ENCODE measurements around the gene KRTAP10-8. TPM values are rescaled to one million over a fixed set of nuclear protein-coding genes. Genes with fewer than 3 reads are reported as not detected.

The KRTAP10-8 gene
- total and polyA plus RNA-seq, 4 experiments from 2014 or later: not detected

DNA sequence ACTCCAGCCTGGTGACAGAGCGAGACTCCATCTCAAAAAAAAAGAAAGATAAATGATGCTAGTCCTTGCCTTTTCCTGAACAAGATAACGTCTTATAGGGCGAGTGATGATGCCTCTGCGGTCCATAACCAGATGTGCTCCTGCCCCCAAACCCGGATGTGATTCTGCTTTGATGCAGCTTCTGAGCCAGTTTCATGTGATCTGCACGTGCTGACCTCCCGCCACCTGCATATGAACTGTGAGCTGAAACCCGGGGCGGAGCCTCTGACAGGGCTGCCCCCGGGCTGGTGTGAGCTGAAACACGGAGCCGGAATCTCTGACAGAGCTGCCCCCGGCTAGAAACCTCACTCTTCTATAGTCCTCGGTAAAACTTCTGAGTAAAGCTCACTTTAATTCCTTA lies 41.2 kb downstream of the KRTAP10-8 start:
- Histone ChIP-seq H3K27ac (ENCODE audit: low read depth, low read length) (no peak overlapping the region), H3K4me1 (ENCODE audit: insufficient read depth, low read length) (peaks cover 48% of the 10 kb centered on the region), H3K36me3 (ENCODE audit: insufficient read depth, low read length) (no peaks in the 10 kb centered on the region), H3K9me3 (ENCODE audit: control insufficient read depth in 1 of 2, low read length in 2 of 2) (peaks cover 3 to 4% of the 10 kb centered on the region in 2 donors), H3K27me3 (ENCODE audit: insufficient read depth, low read length) (no peaks in the 10 kb centered on the region), H3K4me3 (ENCODE audit: low read length in 2 of 2) (no peak overlapping the region)
- Mint-ChIP-seq H3K9me3 (peaks cover 2 to 39% (median 25%) of the 10 kb centered on the region in 8 donors), H3K36me3 (peaks cover 14 to 17% of the 10 kb centered on the region in 2 donors), H3K4me1 (peaks cover 35 to 52% (median 43%) of the 10 kb centered on the region in 4 donors), H3K27me3 (no peaks in the 10 kb centered on the region), H3K4me3 (no peak overlapping the region), H3K27ac (peak overlapping the region; percentile 74 to 97 (median 95))
- intact Hi-C loops (cut with micrococcal nuclease): no loop called here
- peak in 1 of 5 donors; percentile 21 for DNase-seq
- ChIA-PET CTCF (ENCODE audit: partially characterized antibody) (interaction anchor here (0.9 to 1.6 kb wide), 7 partner anchors 17 to 142 kb away, joined by 3 to 10 read pairs (median 4); no protein-coding TSS in a partner anchor), POLR2A (ENCODE audit: partially characterized antibody) (interaction anchor here (0.7 to 3.6 kb wide), 4 partner anchors 27 to 143 kb away, joined by 3 to 29 read pairs (median 4); partner anchors contain the start of gene KRTAP10-9)

DNA sequence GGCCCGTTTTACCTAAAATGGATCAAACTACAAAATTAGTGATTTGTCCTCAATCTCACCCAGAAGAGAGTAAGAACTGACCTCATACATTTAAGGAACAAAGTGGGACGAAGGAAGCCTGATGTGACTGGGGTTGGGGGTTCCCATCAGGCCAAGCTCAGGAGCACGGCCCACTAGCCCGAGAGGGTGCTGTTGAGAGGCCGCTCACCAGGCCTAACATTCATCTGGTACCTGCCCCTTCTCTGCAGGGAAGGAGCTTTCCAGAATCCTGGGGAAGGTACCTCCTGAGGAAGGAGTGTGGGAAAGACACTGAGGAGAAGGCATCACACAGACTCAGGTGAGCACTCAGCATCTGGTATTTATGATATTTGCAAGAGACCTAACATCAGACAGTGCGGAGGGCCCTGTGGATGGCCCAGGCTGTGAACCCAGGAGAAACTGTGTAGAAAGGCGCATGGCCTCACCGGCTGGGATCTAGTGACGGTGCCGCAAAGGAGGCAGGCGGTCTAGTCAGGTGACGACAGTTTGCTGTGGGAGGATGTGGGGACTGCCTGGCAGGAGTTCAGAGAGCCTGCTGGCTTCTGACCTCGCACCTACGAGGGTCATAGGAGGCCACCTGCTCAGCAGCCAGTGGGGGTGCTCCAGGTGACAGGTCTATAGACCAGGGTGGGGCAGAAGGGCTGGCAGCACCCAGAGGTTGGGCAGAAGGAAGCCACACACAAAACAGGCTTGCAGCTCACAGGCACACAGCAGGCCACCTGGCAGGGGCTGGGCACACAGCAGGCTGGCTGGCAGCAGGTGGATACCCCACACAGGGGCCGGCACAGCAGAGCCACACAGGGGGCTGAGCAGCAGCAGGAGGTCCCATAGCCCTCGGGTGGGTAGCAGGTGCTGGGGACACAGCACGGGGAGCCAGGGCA lies 42.0 kb downstream of the KRTAP10-8 start:
- intact Hi-C loops (cut with micrococcal nuclease): no loop called here

DNA sequence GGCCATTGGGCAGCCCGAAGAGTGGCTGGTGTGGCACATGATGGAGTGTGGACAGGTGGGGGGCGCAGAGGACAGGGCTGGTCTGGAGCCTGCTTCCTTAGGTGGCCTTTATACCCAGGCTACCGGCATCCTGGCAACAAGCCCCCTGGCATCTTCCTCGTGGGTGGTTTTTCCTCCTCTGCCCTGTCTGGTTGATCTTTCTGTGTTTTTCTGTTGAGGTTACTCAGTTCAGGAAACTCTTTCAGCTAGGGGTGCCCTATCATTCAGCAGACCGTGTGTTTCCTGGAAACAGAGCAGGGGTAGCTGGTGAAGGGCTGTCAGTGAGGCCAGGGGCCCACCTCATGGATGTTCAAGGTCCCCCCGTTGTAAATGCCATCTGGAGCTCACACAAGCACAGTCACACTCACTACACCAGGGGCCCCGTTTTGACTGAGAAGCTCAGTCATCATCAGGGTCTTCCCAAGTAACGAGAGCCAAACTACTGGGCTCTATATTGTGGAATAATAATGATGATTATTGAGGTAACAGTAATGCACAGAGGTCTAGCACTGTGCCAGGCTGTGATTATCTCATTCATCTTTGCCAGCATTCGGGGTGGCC lies 42.8 kb downstream of the KRTAP10-8 start, which contains the start of gene KRTAP12-4:
Gene KRTAP12-4 (minus strand): TSS at position 84 of the 600 bp plus-strand sequence. CDS start 45 bp downstream, at position 39.
- Histone ChIP-seq H3K27me3 (ENCODE audit: insufficient read depth, low read length) (no peaks in the 10 kb centered on the region), H3K9me3 (ENCODE audit: control insufficient read depth in 1 of 2, low read length in 2 of 2) (peaks cover 3 to 4% of the 10 kb centered on the region in 2 donors), H3K4me3 (ENCODE audit: low read length in 2 of 2) (peak within 1 kb of the TSS in 1 of 2 donors; percentile 16), H3K4me1 (ENCODE audit: insufficient read depth, low read length) (peaks cover 64% of the 10 kb centered on the region), H3K27ac (ENCODE audit: low read depth, low read length) (peak within 1 kb of the TSS; percentile 45), H3K36me3 (ENCODE audit: insufficient read depth, low read length) (no peaks in the 10 kb centered on the region)
- Mint-ChIP-seq H3K27me3 (no peaks in the 10 kb centered on the region), H3K27ac (peak within 1 kb of the TSS; percentile 87 to 97 (median 95)), H3K36me3 (peaks cover 14 to 17% of the 10 kb centered on the region in 2 donors), H3K4me1 (peaks cover 50 to 67% (median 57%) of the 10 kb centered on the region in 4 donors), H3K9me3 (peaks cover 2 to 39% (median 25%) of the 10 kb centered on the region in 8 donors), H3K4me3 (peak within 1 kb of the TSS; percentile 15 to 87 (median 66))
- POLR2A ChIA-PET (ENCODE audit: partially characterized antibody): interaction anchor here (1.1 to 3.6 kb wide), 4 partner anchors 36 to 277 kb away, joined by 3 to 29 read pairs (median 4); no protein-coding TSS in a partner anchor
- CTCF ChIA-PET (ENCODE audit: partially characterized antibody): interaction anchor here (0.8 to 1.8 kb wide), 3 partner anchors 32 to 87 kb away, joined by 3 to 8 read pairs (median 7); no protein-coding TSS in a partner anchor
- intact Hi-C loops (cut with micrococcal nuclease): no loop called here
- DNase-seq: no peak

More for the DNA sequence above, 42.0 kb downstream of the KRTAP10-8 start:
- Histone ChIP-seq H3K4me1 (ENCODE audit: insufficient read depth, low read length) (peaks cover 56% of the 10 kb centered on the region), H3K27me3 (ENCODE audit: insufficient read depth, low read length) (no peaks in the 10 kb centered on the region), H3K36me3 (ENCODE audit: insufficient read depth, low read length) (no peaks in the 10 kb centered on the region), H3K9me3 (ENCODE audit: control insufficient read depth in 1 of 2, low read length in 2 of 2) (peaks cover 3 to 4% of the 10 kb centered on the region in 2 donors), H3K4me3 (ENCODE audit: low read length in 2 of 2) (peak overlapping the region in 1 of 2 donors; percentile 16), H3K27ac (ENCODE audit: low read depth, low read length) (peak overlapping the region; percentile 45)
- CTCF ChIA-PET (ENCODE audit: partially characterized antibody): interaction anchor here (0.8 to 1.6 kb wide), 9 partner anchors 16 to 143 kb away, joined by 3 to 10 read pairs (median 4); no protein-coding TSS in a partner anchor
- Mint-ChIP-seq H3K4me1 (peaks cover 43 to 59% (median 51%) of the 10 kb centered on the region in 4 donors), H3K27ac (peak overlapping the region; percentile 87 to 97 (median 95)), H3K36me3 (peaks cover 14 to 17% of the 10 kb centered on the region in 2 donors), H3K4me3 (peak overlapping the region; percentile 15 to 87 (median 66)), H3K27me3 (no peaks in the 10 kb centered on the region), H3K9me3 (peaks cover 2 to 39% (median 25%) of the 10 kb centered on the region in 8 donors)
- POLR2A ChIA-PET (ENCODE audit: partially characterized antibody): interaction anchor here (0.7 to 3.6 kb wide), 6 partner anchors 27 to 278 kb away, joined by 3 to 29 read pairs (median 4); partner anchors contain the start of gene KRTAP10-9
- peak; percentile 83 to 89 (median 85) for DNase-seq

DNA sequence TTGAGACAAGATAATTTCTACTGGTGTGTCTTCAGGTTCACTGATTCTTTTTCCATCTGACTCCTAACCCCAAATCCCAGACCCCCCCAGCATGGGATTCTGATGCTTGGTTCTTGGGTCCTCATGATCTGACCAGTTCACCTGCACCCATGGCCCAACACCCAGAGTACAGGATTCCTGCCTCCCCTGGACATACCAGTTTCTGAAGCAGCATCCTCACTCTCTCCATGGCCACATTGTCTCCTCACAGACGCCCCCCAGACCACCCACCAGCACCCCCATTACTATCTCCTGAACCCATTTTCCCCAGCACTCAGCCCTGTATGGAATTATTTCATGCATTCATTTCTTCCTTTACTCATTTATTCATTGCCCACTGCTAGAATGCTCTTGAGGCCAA lies 45.0 kb downstream of the KRTAP10-8 start:
- Mint-ChIP-seq H3K27ac (peak overlapping the region; percentile 94 to 99 (median 98)), H3K4me1 (peaks cover 53 to 78% (median 64%) of the 10 kb centered on the region in 4 donors), H3K36me3 (peaks cover 17 to 20% of the 10 kb centered on the region in 2 donors), H3K4me3 (peak overlapping the region; percentile 73 to 83 (median 78)), H3K27me3 (no peaks in the 10 kb centered on the region), H3K9me3 (peaks cover 2 to 39% (median 25%) of the 10 kb centered on the region in 8 donors)
- DNase-seq: no peak
- ChIA-PET CTCF (ENCODE audit: partially characterized antibody) (interaction anchor here (1.4 to 2.5 kb wide), 7 partner anchors 17 to 146 kb away, joined by 3 to 22 read pairs (median 5); partner anchors contain the start of gene UBE2G2), POLR2A (ENCODE audit: partially characterized antibody) (interaction anchor here (1.0 to 2.6 kb wide), 22 partner anchors 9 to 284 kb away, joined by 3 to 89 read pairs (median 6); partner anchors contain the start of genes SUMO3 and TSPEAR)
- Histone ChIP-seq H3K27me3 (ENCODE audit: insufficient read depth, low read length) (no peaks in the 10 kb centered on the region), H3K4me3 (ENCODE audit: low read length in 2 of 2) (peak overlapping the region; percentile 4 to 32), H3K36me3 (ENCODE audit: insufficient read depth, low read length) (no peaks in the 10 kb centered on the region), H3K27ac (ENCODE audit: low read depth, low read length) (peak overlapping the region; percentile 64), H3K4me1 (ENCODE audit: insufficient read depth, low read length) (peaks cover 68% of the 10 kb centered on the region), H3K9me3 (ENCODE audit: control insufficient read depth in 1 of 2, low read length in 2 of 2) (peaks cover 3 to 4% of the 10 kb centered on the region in 2 donors)
- intact Hi-C loops (cut with micrococcal nuclease): loop anchor here (1.0 to 2.0 kb wide), 2 partner anchors 38 to 54 kb away; partner anchors contain the start of gene TSPEAR

DNA sequence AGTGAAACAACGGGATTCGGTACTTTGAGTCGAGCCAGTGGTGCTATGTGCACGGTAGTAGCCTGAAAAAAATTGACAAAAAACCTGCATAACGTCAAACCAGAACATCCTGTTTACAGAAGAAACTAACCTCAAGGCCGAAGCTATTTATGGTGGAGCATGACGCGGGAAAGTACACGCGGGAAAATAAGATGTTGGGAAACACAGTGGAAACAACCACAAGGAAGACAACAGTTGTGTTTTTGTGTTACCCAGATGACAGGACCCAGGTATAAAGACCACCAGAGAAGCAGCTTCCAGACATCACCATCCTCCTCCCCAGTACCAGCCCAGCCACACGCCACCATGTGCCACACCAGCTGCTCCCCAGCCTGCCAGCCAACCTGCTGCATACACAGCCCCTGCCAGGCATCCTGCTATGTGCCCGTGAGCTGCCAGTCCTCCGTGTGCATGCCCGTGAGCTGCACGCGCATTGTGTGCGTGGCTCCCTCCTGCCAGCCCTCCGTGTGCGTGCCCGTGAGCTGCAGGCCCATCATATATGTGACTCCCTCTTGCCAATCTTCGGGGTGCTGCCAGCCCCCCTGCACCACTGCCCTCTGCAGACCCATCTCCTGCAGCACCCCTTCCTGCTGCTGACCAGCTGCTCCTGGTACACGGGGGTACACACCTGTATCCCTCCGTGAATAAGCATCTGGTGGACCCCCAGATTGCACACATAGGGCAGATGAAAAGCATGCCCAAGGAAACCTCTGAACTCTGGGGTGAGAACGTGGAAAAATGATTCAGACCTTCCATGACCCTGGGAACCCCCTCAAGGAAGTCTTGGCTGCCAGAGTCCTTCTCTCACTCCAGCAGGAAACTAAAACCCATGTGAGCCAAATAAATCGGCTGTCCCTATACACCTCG lies 46.0 kb downstream of the KRTAP10-8 start, which contains the start of gene KRTAP12-3:
Gene KRTAP12-3 (plus strand): TSS at position 298 of the 906 bp plus-strand sequence. CDS start 48 bp downstream, at position 346.
- Mint-ChIP-seq H3K36me3 (peaks cover 17 to 20% of the 10 kb centered on the region in 2 donors), H3K9me3 (peaks cover 2 to 46% (median 25%) of the 10 kb centered on the region in 8 donors), H3K4me1 (peaks cover 53 to 78% (median 64%) of the 10 kb centered on the region in 4 donors), H3K27ac (peak within 1 kb of the TSS; percentile 94 to 99 (median 98)), H3K27me3 (no peaks in the 10 kb centered on the region), H3K4me3 (peak within 1 kb of the TSS; percentile 73 to 83 (median 78))
- intact Hi-C loops (cut with micrococcal nuclease): loop anchor here (1.0 to 2.0 kb wide), 3 partner anchors 39 to 75 kb away; partner anchors contain the start of gene TSPEAR
- Histone ChIP-seq H3K9me3 (ENCODE audit: control insufficient read depth in 1 of 2, low read length in 2 of 2) (peaks cover 3 to 4% of the 10 kb centered on the region in 2 donors), H3K27me3 (ENCODE audit: insufficient read depth, low read length) (no peaks in the 10 kb centered on the region), H3K36me3 (ENCODE audit: insufficient read depth, low read length) (no peaks in the 10 kb centered on the region), H3K27ac (ENCODE audit: low read depth, low read length) (peak within 1 kb of the TSS; percentile 64), H3K4me3 (ENCODE audit: low read length in 2 of 2) (peak within 1 kb of the TSS; percentile 4 to 32), H3K4me1 (ENCODE audit: insufficient read depth, low read length) (peaks cover 68% of the 10 kb centered on the region)
- ChIA-PET POLR2A (ENCODE audit: partially characterized antibody) (interaction anchor here (0.6 to 2.6 kb wide), 40 partner anchors 10 to 1684 kb away, joined by 3 to 89 read pairs (median 4); partner anchors contain the start of genes KRTAP12-1, PKNOX1, PTTG1IP and SUMO3), CTCF (ENCODE audit: partially characterized antibody) (interaction anchor here (0.8 to 2.5 kb wide), 11 partner anchors 10 to 147 kb away, joined by 3 to 22 read pairs (median 5); partner anchors contain the start of gene UBE2G2)
- DNase-seq: peak; percentile 85 to 92 (median 87)
